ENCODE measurements around the gene ARMC8.

GRCh38 chr3:138325990-138326389, 138.9 kb downstream of the ARMC8 start:
- TF ChIP-seq, protein P1, sequence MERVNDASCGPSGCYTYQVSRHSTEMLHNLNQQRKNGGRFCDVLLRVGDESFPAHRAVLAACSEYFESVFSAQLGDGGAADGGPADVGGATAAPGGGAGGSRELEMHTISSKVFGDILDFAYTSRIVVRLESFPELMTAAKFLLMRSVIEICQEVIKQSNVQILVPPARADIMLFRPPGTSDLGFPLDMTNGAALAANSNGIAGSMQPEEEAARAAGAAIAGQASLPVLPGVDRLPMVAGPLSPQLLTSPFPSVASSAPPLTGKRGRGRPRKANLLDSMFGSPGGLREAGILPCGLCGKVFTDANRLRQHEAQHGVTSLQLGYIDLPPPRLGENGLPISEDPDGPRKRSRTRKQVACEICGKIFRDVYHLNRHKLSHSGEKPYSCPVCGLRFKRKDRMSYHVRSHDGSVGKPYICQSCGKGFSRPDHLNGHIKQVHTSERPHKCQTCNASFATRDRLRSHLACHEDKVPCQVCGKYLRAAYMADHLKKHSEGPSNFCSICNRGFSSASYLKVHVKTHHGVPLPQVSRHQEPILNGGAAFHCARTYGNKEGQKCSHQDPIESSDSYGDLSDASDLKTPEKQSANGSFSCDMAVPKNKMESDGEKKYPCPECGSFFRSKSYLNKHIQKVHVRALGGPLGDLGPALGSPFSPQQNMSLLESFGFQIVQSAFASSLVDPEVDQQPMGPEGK (CRISPR knock-in tag; IDR thresholded peaks at IDR 0.05; ENCODE audit: borderline replicate concordance), result no peak
- TF ChIP-seq OSR1 (CRISPR knock-in tag; IDR thresholded peaks at IDR 0.05) (no peak), ZNF8 (CRISPR knock-in tag; IDR thresholded peaks at IDR 0.05) (no peak), ESRRG (CRISPR knock-in tag; IDR thresholded peaks at IDR 0.05) (no peak), BACH2 (CRISPR knock-in tag; IDR thresholded peaks at IDR 0.05; ENCODE audit: borderline replicate concordance) (no peak), ZFP3 (CRISPR knock-in tag; IDR thresholded peaks at IDR 0.05) (no peak), ZFP30 (CRISPR knock-in tag; IDR thresholded peaks at IDR 0.05) (no peak), TOX (CRISPR knock-in tag; IDR thresholded peaks at IDR 0.05; ENCODE audit: borderline replicate concordance) (no peak), TCF4 (CRISPR knock-in tag; IDR thresholded peaks at IDR 0.05; ENCODE audit: borderline replicate concordance) (no peak)
